Measurements from ENCODE around the gene CDC14B.

Gene CDC14B

DNA sequence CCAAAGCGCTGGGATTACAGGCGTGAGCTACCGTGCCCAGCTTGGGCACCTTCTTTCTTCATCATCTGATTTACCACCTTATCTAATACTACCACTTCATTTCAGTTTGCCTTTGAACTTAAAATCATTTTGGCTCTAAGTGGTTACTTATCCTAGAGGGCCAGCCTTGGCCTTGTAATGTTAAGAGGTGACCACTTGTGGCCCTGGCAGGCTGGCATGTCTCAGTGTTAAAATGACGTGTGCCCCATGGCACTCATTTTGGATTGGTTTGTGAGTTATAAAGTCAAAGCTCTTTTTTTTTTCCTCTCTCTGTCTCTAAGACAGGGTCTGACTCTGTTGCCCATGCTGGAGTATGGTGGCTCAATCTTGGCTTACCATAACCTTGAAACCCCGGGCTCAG lies 151.9 kb downstream of the CDC14B start:
- DNase-seq (ENCODE audit: low read depth, low spot score), result no peak
- TF ChIP-seq, protein P1, sequence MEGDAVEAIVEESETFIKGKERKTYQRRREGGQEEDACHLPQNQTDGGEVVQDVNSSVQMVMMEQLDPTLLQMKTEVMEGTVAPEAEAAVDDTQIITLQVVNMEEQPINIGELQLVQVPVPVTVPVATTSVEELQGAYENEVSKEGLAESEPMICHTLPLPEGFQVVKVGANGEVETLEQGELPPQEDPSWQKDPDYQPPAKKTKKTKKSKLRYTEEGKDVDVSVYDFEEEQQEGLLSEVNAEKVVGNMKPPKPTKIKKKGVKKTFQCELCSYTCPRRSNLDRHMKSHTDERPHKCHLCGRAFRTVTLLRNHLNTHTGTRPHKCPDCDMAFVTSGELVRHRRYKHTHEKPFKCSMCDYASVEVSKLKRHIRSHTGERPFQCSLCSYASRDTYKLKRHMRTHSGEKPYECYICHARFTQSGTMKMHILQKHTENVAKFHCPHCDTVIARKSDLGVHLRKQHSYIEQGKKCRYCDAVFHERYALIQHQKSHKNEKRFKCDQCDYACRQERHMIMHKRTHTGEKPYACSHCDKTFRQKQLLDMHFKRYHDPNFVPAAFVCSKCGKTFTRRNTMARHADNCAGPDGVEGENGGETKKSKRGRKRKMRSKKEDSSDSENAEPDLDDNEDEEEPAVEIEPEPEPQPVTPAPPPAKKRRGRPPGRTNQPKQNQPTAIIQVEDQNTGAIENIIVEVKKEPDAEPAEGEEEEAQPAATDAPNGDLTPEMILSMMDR (IDR thresholded peaks at IDR 0.05; ENCODE audit: low read depth, low read length), result no peak
- H3K4me3 ChIP-seq (ENCODE audit: low read depth, low read length), result no peak overlapping the region
- in situ Hi-C loops (cut with HindIII; ENCODE audit: low sequenced_read_pairs), result no loop called here

DNA sequence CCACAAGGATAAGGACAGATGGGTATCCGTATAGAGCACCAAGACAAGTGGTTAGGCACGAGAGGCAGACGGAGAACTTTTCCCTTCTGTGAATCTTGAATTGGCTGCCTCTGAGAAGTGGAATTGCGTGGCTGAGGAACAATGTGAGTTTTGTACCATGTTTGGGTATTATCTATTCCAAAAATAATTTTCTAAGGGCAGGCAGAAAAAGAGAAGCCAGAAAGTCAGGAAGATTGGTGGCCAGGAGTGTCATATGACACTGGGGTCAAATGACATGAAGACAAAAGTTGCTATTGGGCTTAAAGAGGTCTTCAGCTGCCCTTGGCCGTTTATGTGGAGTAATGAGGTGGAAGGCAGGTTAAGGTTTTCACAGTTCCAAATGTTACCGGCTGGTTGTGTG lies 155.2 kb downstream of the CDC14B start:
- DNase-seq (ENCODE audit: low read depth, low spot score), result no peak
- in situ Hi-C loops (cut with HindIII; ENCODE audit: low sequenced_read_pairs), result no loop called here

DNA sequence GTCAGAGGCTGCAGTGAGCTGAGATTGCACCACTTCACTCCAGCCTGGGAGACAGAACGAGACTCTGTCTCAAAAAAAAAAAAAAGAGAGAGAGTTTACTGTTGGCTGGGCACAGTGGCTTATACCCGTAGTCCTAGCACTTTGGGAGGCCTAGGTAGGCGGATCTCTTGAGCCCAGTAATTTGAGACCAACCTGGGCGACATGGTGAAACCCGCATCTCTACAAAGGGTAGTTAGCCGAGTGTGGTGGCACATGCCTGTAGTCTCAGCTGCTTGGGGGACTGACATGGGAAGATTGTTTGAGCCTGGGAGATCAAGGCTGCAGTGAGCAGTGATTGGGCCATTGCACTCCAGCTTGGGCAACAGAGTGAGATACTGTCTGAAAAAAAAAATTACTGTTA lies 157.1 kb downstream of the CDC14B start:
- in situ Hi-C loops (cut with HindIII; ENCODE audit: low sequenced_read_pairs), result no loop called here
- TF ChIP-seq, protein P1 (IDR thresholded peaks at IDR 0.05; ENCODE audit: low read depth, low read length), result no peak
- no peak overlapping the region for H3K4me3 ChIP-seq (ENCODE audit: low read depth, low read length)
- DNase-seq (ENCODE audit: low read depth, low spot score), result no peak

More for the DNA sequence above, 155.2 kb downstream of the CDC14B start:
- TF ChIP-seq, protein P1 (IDR thresholded peaks at IDR 0.05; ENCODE audit: low read depth, low read length), result no peak
- H3K4me3 ChIP-seq (ENCODE audit: low read depth, low read length), result no peak overlapping the region

DNA sequence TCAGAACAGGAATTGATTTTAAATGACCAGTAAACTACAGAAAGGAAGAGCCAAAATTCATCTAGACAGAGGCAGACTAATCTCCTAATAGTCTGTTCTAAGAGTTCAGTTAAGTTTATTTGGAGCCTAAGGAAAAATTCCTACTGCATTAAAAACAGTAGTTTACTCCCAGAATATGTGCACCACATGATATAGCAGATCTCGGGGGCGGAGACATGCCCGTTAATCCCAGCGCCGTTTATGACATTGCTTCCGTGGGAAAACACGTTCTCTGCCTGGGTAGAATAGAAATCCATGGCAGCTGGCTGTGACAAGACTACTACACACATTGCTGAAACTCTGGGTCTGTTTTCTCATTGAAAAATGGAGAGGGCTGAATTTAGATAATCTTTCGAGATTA lies 158.3 kb downstream of the CDC14B start:
- in situ Hi-C loops (cut with HindIII; ENCODE audit: low sequenced_read_pairs), result no loop called here
- TF ChIP-seq, protein P1 (IDR thresholded peaks at IDR 0.05; ENCODE audit: low read depth, low read length), result no peak
- DNase-seq (ENCODE audit: low read depth, low spot score), result no peak
- H3K4me3 ChIP-seq (ENCODE audit: low read depth, low read length), result no peak overlapping the region

DNA sequence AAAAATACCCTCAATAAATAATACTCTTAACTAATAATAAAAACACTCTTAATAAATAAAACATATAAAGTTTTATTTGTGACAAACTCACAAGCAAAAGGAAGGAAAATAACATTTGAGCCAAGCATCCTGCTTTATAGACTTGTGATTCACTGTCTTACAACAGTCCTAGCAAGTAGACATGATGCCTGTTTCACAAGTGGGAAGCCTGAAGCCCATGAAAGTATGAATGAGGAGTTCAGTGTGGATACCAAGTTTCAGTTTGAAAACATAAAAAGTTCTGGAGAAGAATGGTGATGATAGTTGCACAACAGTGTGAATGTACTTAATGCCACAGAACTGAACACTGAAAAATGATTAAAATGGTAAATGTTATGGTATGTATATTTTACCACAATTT lies 158.8 kb downstream of the CDC14B start:
- in situ Hi-C loops (cut with HindIII; ENCODE audit: low sequenced_read_pairs), result no loop called here
- H3K4me3 ChIP-seq (ENCODE audit: low read depth, low read length), result no peak overlapping the region
- no peak for DNase-seq (ENCODE audit: low read depth, low spot score)
- TF ChIP-seq, protein P1 (IDR thresholded peaks at IDR 0.05; ENCODE audit: low read depth, low read length), result no peak

DNA sequence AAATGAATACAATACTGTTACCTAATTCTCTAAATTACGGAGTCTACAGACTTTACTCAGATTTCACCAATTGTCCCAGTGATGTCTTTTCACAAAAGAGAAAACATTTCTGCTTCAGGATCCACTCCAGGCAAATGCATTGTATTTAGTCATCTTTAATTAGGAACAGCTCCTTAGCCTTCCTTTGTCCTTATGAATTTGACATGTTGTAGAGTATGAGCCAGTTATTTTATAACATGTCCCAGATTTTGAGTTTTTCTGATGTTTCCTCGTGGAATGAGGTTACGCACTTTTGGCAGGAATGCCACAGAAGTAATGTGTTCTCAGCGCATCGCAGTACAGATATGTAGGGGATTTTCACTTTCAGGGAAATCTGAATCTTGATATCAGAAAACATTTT lies 159.2 kb downstream of the CDC14B start:
- TF ChIP-seq, protein P1 (IDR thresholded peaks at IDR 0.05; ENCODE audit: low read depth, low read length), result no peak
- H3K4me3 ChIP-seq (ENCODE audit: low read depth, low read length), result no peak overlapping the region
- in situ Hi-C loops (cut with HindIII; ENCODE audit: low sequenced_read_pairs), result no loop called here
- DNase-seq (ENCODE audit: low read depth, low spot score), result no peak

Measured in astrocyte of the spinal cord (primary cell).